Neural cell (in vitro differentiated cells): Measurements from ENCODE around the gene ADAP1. TPM values are rescaled to one million over a fixed set of nuclear protein-coding genes. Genes with fewer than 3 reads are reported as not detected.

ENCODE experiments used
- H2AFZ ChIP-seq: fragments of 200-600, 300-800 bp; sonication (generic), shearing (Covaris generic); 2 replicates; pipeline ENCODE4 v1.6.0; 2014; ENCODE audit warnings: low read depth, mild to moderate bottlenecking, antibody characterized with exemption, low read length, moderate library complexity
- H3F3A ChIP-seq: fragments of 200-600 bp; shearing (Covaris generic); 2 replicates; pipeline ENCODE4 v1.6.1; 2016; ENCODE audit warnings: mild to moderate bottlenecking, moderate library complexity, mixed read lengths, antibody characterized with exemption, low read length; ENCODE audit not compliant: insufficient read depth, poor library complexity, severe bottlenecking
- H3K27ac ChIP-seq: fragments of 200-600, 300-800 bp; sonication (generic), shearing (Covaris generic); 2 replicates; pipeline ENCODE4 v1.5.1; 2014; ENCODE audit warnings: mild to moderate bottlenecking, low read length, moderate library complexity
- H3K27me3 ChIP-seq: fragments of 300-800, 200-600 bp; sonication (generic), shearing (Covaris generic); 2 replicates; pipeline ENCODE4 v1.6.0; 2014; ENCODE audit warnings: mild to moderate bottlenecking, low read depth, low read length, moderate library complexity; ENCODE audit not compliant: insufficient read depth
- H3K36me3 ChIP-seq: fragments of 300-800, 200-600 bp; sonication (generic), shearing (Covaris generic); 2 replicates; pipeline ENCODE4 v1.5.1; 2014; ENCODE audit warnings: mild to moderate bottlenecking, antibody characterized with exemption, low read length, moderate library complexity; ENCODE audit not compliant: insufficient read depth
- H3K4me2 ChIP-seq: fragments of 300-800, 200-600 bp; sonication (generic), shearing (Covaris generic); 2 replicates; pipeline ENCODE4 v1.6.0; 2014; ENCODE audit warnings: mild to moderate bottlenecking, low read length
- H3K4me3 ChIP-seq: fragments of 300-800, 200-600 bp; sonication (generic), shearing (Covaris generic); 2 replicates; pipeline ENCODE4 v1.5.1; 2014; ENCODE audit warnings: mild to moderate bottlenecking, low read length, moderate library complexity
- H3K79me2 ChIP-seq: fragments of 200-600 bp; shearing (Covaris generic); replicated peaks from 2 replicates; pipeline ENCODE4 v1.6.0; 2014; ENCODE audit warnings: mild to moderate bottlenecking, low read length, moderate library complexity; ENCODE audit not compliant: insufficient read depth
- H3K9ac ChIP-seq: fragments of 300-800, 200-600 bp; sonication (generic), shearing (Covaris generic); 2 replicates; pipeline ENCODE4 v1.6.1; 2016; ENCODE audit warnings: mild to moderate bottlenecking, low read length, mixed read lengths
- H3K9me2 ChIP-seq: fragments of 200-600 bp; shearing (Covaris generic); 2 replicates; pipeline ENCODE4 v1.6.1; 2016; ENCODE audit warnings: mild to moderate bottlenecking, low read length, mixed read lengths; ENCODE audit not compliant: insufficient read depth
- H3K9me3 ChIP-seq: fragments of 200-600, 300-800 bp; sonication (generic), shearing (Covaris generic); 2 replicates; pipeline ENCODE4 v1.6.1; 2016; ENCODE audit warnings: mild to moderate bottlenecking, mixed run types, low read length, moderate library complexity, mixed read lengths
- H4K20me1 ChIP-seq: fragments of 200-600 bp; shearing (Covaris generic); 2 replicates; pipeline ENCODE4 v1.6.1; 2016; ENCODE audit warnings: mild to moderate bottlenecking, mixed run types; ENCODE audit not compliant: insufficient read depth
- EP300 ChIP-seq: fragments of 450-650 bp; conservative IDR thresholded peaks from 2 replicates; pipeline ENCODE4 v1.6.1; 2014; ENCODE audit warnings: antibody characterized with exemption, mild to moderate bottlenecking, moderate library complexity; ENCODE audit not compliant: poor library complexity, severe bottlenecking
- EZH2 ChIP-seq: fragments of 200-600, 300-800 bp; shearing (Covaris generic), sonication (generic); IDR thresholded peaks from 2 replicates; pipeline ENCODE4 v1.6.1; 2014; ENCODE audit warnings: antibody characterized with exemption, low read length, borderline replicate concordance, mild to moderate bottlenecking; ENCODE audit not compliant: insufficient read depth, poor library complexity, severe bottlenecking
- MXI1 ChIP-seq: fragments of 450-650 bp; conservative IDR thresholded peaks from 2 replicates; pipeline ENCODE4 v1.6.1; 2014; ENCODE audit warnings: antibody characterized with exemption, mild to moderate bottlenecking; ENCODE audit not compliant: poor library complexity, severe bottlenecking
- POLR2AphosphoS5 ChIP-seq: IDR thresholded peaks from 2 replicates; pipeline ENCODE4 v1.6.1; 2012
- RAD21 ChIP-seq: fragments of 450-650 bp; conservative IDR thresholded peaks from 2 replicates; pipeline ENCODE4 v1.6.1; 2014; ENCODE audit warnings: antibody characterized with exemption, mild to moderate bottlenecking, moderate library complexity
- SMC3 ChIP-seq: fragments of 450-650 bp; conservative IDR thresholded peaks from 2 replicates; pipeline ENCODE4 v1.6.1; 2014; ENCODE audit warnings: antibody characterized with exemption, mild to moderate bottlenecking, moderate library complexity; ENCODE audit not compliant: poor library complexity
- TAF1 ChIP-seq: IDR thresholded peaks from 2 replicates; pipeline ENCODE4 v1.6.1; 2012; ENCODE audit warnings: low read depth
- polyA plus RNA-seq: library from polyadenylated mRNA; depleted of rRNA; stranded (reverse); fragments of >200 nt; gene quantifications from 2 replicates; pipeline ENCODE4 v1.2.3, GENCODE V29; 2014
- TF ChIP-seq, protein P1 (sequence below): fragments of 450-650 bp; IDR thresholded peaks from 2 replicates; pipeline ENCODE4 v1.5.1; 2014; ENCODE audit warnings: antibody characterized with exemption, mild to moderate bottlenecking, moderate library complexity; ENCODE audit not compliant: poor library complexity, severe bottlenecking
- TF ChIP-seq, protein P2 (sequence below): IDR thresholded peaks from 2 replicates; pipeline ENCODE4 v1.6.1; 2012; ENCODE audit warnings: borderline replicate concordance

Gene ADAP1
- polyA plus RNA-seq, 1 donor from 2014 or later = 76.8 TPM

- H3K4me2 ChIP-seq = no peak overlapping the region
- H2AFZ ChIP-seq = no peak overlapping the region
- no peak overlapping the region for H3K9ac ChIP-seq
- H3K4me3 ChIP-seq = no peak overlapping the region
- H3K79me2 ChIP-seq = no peaks in the 10 kb centered on the region
- H3K9me2 ChIP-seq = no peaks in the 10 kb centered on the region
- H3K27ac ChIP-seq = no peak overlapping the region
- H3K36me3 ChIP-seq = peaks cover 8% of the 10 kb centered on the region
- no peaks in the 10 kb centered on the region for H4K20me1 ChIP-seq
- H3K27me3 ChIP-seq = no peaks in the 10 kb centered on the region
- H3K9me3 ChIP-seq = no peaks in the 10 kb centered on the region
- TF ChIP-seq SMC3 = no peak
- TF ChIP-seq EP300 = no peak
- TF ChIP-seq, protein P1, sequence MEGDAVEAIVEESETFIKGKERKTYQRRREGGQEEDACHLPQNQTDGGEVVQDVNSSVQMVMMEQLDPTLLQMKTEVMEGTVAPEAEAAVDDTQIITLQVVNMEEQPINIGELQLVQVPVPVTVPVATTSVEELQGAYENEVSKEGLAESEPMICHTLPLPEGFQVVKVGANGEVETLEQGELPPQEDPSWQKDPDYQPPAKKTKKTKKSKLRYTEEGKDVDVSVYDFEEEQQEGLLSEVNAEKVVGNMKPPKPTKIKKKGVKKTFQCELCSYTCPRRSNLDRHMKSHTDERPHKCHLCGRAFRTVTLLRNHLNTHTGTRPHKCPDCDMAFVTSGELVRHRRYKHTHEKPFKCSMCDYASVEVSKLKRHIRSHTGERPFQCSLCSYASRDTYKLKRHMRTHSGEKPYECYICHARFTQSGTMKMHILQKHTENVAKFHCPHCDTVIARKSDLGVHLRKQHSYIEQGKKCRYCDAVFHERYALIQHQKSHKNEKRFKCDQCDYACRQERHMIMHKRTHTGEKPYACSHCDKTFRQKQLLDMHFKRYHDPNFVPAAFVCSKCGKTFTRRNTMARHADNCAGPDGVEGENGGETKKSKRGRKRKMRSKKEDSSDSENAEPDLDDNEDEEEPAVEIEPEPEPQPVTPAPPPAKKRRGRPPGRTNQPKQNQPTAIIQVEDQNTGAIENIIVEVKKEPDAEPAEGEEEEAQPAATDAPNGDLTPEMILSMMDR = no peak
- no peak for TF ChIP-seq TAF1
- TF ChIP-seq, protein P2, sequence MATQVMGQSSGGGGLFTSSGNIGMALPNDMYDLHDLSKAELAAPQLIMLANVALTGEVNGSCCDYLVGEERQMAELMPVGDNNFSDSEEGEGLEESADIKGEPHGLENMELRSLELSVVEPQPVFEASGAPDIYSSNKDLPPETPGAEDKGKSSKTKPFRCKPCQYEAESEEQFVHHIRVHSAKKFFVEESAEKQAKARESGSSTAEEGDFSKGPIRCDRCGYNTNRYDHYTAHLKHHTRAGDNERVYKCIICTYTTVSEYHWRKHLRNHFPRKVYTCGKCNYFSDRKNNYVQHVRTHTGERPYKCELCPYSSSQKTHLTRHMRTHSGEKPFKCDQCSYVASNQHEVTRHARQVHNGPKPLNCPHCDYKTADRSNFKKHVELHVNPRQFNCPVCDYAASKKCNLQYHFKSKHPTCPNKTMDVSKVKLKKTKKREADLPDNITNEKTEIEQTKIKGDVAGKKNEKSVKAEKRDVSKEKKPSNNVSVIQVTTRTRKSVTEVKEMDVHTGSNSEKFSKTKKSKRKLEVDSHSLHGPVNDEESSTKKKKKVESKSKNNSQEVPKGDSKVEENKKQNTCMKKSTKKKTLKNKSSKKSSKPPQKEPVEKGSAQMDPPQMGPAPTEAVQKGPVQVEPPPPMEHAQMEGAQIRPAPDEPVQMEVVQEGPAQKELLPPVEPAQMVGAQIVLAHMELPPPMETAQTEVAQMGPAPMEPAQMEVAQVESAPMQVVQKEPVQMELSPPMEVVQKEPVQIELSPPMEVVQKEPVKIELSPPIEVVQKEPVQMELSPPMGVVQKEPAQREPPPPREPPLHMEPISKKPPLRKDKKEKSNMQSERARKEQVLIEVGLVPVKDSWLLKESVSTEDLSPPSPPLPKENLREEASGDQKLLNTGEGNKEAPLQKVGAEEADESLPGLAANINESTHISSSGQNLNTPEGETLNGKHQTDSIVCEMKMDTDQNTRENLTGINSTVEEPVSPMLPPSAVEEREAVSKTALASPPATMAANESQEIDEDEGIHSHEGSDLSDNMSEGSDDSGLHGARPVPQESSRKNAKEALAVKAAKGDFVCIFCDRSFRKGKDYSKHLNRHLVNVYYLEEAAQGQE = no peak
- TF ChIP-seq RAD21 = no peak
- no peak for TF ChIP-seq POLR2AphosphoS5
- no peak for TF ChIP-seq MXI1
- TF ChIP-seq EZH2 = no peak
- no peaks in the 10 kb centered on the region for H3F3A ChIP-seq
Observed at GRCh38 chr7:867001-867405, 87.5 kb downstream of the ADAP1 start.

DNA sequence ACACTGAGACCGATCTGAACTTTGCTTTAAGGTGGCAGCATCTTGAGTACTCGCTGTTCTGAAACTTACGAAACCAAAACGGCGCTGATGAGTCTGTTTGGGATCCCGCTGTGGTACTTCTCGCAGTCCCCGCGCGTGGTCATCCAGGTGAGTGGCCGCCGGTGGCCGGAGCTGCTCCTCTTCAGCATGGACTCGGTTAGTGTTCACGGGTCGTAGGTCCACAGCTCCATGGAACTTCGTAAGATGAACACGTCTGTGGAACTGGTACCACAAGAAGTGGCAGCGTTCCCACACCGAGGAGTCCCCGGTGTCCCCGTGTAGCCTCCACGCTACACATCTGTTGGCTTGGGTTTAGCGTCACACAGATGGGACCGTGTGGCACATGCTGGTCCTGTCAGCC, 88.6 kb downstream of the ADAP1 start:
- Histone ChIP-seq H3K27ac (no peak overlapping the region), H3K27me3 (no peaks in the 10 kb centered on the region), H3F3A (no peaks in the 10 kb centered on the region), H3K4me3 (no peak overlapping the region), H4K20me1 (no peaks in the 10 kb centered on the region), H2AFZ (no peak overlapping the region), H3K9ac (no peak overlapping the region), H3K79me2 (no peaks in the 10 kb centered on the region), H3K9me3 (no peaks in the 10 kb centered on the region), H3K36me3 (peaks cover 5% of the 10 kb centered on the region), H3K4me2 (no peak overlapping the region), H3K9me2 (no peaks in the 10 kb centered on the region)
- TF ChIP-seq RAD21 (no peak), POLR2AphosphoS5 (no peak), MXI1 (no peak), EZH2 (no peak), EP300 (no peak), TAF1 (no peak), SMC3 (no peak)
- TF ChIP-seq, protein P1 = no peak
- TF ChIP-seq, protein P2 = no peak
